Stimulated activated CD8-positive, alpha-beta memory T cell treated with anti-CD3 and anti-CD28 coated beads, Interleukin-15, amount 100 ng/mL, for 1 hour (primary cell): ENCODE results near the gene LRP1B.

Experiments used
- DNase-seq: peaks from one replicate; pipeline ENCODE4 v3.0.0-alpha.2; 2020; ENCODE audit warnings: low read depth

The LRP1B gene

DNA sequence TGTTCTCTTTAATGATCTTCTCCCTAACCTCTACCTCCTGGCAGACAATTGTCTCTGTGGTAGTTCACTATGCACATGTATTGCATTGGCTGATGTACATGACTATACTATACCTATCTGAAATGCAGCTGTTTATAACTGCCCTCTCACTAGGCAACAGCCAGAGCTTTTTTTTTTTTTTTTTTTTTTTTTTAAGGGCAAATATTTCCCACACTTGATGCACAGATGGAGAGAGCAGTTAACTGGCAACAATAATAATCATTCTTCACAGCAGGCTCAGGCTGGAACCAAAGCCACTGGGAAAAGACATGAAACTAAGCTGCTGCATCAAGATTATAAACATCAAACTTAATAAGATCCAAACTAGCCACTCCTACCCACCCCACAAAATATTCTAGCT is 707.7 kb downstream of the LRP1B start:
- DNase-seq: no peak

DNA sequence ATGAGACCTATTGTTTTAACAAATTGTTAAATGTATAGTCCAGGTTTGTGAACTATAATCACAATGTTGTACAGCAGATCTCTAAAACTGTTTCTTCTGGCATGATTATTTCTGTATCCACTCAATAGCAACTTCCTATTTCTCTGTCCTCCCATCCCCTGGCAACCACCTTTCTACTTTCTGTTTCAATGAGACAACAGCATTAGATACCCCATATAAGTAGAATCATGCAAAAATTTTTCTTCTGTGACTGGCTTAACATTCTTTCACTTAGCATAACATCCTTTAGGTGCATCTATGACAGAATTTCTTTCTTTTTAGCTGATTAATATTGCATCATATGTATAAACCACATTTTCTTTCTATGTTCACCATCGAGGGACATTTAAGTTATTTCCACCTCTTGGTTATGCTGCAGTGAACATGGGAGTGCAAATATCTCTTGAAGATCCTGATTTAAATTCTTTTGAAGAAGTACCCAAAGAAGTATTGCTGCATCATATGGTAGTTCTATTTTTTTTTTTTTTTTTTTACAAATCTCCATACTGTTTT is 713.5 kb downstream of the LRP1B start:
- no peak for DNase-seq

DNA sequence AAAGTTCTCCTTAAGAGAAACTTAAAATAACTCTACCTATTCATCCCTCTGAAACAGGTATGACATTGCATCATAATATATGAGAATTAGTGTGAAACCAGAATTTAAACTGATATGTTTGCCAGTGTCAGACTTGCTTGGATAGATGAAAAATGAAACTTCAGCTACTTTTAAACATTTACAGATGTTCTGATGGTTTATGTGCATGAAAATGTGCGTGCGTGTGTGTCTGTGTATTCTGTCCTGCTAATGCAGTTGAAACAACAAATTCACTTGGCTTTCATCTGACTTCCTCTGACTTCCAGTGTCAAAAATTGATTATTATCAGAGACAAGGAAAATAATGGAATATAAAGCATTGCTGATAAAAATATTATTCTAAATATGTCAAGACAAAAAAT is 719.4 kb downstream of the LRP1B start:
- no peak for DNase-seq

DNA sequence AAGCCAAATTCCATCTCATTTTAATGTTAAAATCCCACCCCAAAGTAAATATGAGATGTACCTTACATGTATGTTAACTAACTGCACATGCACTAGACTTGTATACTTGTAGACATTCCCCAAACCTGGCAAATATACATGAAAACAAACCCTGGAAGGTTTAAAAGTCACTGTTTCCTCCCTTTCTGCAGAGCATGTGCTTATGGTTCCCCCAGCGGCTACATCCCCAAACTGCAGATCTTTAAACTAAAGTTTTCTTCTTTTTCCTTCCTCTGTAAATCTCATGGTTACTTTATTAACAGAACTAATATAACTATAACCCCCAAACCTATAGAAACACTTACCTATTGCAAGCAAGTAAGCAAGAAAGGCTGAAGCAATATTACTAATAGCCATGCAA is 731.5 kb downstream of the LRP1B start:
- DNase-seq: no peak

DNA sequence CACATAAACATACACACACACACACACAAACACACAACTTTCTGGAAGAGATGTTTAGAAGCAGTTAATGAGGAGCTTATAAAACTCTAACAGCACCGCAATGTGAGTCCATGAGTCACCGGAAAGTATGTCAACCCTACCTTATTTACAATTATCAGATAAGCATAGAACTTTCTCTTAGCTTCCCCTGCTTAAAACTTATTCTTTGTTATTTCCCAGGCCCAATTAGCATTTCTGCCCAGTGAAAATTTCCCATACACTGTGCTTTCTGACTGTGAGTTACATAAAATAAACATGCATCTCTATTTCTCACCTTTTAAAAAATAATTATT is 737.6 kb downstream of the LRP1B start:
- DNase-seq: no peak

DNA sequence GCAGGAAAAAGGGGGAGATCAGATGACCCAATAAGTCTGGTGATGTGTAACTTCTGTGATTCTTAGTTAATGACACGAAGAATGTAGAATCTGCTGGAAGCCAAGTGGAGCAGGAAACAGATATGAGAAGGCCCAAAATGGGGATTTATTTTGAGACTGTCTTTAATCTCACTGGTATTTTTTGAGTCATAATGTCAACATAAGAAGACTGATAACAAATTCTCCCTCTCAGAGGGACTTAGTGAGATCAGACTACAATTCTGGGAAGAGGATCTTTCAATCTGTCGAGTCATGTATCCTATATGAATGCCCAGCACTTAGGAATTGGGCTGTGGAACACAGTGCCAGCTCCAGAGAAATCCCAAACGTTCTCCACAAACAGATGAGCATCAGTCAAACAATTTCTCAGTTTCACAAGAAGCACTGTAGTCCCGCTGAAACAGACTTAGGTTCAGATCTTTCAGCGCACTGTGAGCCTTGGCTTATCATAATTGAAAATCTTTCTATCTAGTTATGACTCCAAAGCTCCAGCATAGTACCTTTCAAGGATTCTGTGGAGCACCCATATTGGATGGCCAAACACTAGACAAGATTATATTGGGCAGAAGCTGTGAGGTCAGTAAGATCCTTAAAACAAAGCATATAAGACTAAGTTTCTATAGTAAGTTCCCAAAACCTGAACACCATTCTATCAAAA is 738.2 kb downstream of the LRP1B start:
- no peak for DNase-seq

DNA sequence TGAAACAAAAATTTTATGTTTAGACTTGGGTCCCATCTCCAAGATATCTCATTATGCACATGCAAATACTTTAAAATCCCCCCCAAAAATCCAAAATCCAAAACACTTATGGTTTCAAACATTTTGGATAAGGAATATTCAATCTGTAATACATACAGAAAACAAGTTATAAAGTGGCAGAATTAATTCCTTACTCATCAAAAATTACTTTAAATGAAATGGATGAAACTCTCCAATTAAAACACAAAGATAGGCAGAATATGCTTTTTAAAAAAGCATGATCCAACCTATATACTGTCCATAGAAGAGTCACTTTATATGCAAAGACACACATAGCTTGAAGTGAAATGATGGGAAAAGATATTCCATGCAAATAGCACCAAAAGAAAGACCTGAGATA is 744.6 kb downstream of the LRP1B start:
- no peak for DNase-seq

DNA sequence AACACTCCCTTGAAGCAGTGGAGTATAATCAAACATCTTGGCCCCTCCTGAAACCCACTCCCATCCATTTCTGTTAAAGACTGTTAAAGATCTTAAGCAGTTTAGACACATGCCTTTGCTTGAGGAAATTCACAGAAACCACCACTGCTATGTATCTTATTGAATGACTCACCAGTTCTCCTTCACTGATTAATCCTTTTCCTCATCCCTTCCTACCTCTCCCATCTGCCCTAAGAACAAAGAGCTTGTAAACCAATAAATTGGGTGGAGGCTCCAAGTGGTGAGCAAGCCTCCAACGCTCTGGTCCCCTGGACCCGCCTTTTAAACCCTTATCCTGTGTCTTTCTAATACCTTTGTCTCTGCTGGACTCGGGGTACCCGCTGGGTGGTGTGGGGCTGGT is 746.1 kb downstream of the LRP1B start:
- DNase-seq: no peak

DNA sequence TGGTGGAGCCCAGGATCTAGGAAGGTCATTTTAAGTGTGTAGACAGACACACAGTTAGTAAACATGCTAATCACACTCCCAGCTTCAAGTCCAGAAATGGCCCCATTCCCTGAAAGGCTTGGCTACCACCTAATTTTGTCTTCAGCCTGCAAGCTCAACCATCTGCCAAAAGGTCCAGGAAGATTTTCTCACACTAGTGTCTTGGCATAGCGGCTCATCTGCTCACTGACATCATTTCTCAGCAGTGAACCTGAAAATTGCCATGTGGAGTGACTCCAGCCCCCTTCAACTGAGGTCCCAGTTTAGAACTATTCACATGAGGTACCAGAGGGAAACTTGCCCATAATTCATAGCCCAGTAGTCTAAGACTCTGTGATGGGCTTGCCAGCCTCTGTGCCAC is 748.9 kb downstream of the LRP1B start:
- no peak for DNase-seq

DNA sequence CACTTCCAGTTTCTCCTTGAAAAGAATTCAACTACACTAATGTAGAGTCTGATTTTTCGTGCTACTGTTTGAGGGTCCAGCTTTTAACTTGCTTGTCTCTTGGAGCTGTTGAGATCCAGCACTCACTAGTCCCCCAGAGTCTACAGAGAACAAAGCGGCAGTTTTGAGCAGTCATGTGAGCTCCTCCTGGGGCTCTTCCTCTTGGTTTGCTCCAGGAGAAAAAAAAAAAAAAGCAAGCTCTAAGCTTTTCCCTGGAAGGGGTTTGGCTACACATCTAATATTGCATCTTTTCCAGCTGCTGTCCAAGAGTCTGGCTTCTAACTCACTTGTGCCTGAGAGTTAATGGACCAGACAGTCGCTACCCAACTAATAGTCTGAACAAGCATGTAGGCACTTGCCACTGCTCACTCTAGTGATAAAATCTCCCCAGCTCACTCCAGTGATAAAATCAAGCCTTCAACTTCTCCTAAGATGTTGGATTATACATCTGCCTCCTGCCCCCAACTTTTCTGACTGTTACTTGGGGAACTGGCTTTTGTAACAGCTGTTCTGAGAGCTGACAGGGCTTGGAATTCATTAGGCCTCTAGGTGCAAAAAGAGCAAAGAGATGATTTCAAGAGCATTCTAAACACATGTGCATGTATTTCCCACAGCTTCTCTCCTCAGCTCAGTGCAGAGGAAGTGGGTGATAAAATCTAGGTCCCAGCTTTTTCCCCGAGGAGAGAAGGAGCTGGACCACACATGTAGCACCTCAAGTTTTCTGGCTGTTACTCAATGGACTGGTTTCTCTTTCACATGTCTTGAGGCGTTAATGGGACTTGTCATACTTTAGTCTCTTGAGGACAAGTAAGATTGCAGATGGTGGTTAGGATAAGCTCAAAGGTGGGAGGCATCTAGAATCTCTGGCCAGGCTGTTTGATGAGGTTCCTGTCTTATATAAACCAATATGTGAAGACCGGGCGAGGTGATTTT is 750.5 kb downstream of the LRP1B start:
- DNase-seq: no peak

DNA sequence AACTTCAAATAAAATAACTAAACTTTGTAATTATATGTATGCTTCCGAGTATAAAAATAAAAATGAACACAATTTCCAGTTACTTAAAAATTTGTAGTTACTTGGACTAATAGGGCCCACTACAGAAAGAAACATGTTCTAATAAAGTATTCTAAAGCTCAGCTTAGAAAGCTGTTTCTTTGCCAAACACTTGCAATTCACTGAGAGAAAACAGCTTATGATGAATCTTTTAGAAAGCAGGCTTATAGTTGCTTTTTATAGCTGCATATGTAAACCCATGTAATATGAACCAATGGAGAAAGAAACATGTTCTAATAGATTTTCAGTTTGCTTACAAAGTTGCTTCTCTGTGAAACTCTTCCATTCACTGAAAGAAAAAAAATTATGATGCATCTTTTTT is 766.0 kb downstream of the LRP1B start:
- no peak for DNase-seq

DNA sequence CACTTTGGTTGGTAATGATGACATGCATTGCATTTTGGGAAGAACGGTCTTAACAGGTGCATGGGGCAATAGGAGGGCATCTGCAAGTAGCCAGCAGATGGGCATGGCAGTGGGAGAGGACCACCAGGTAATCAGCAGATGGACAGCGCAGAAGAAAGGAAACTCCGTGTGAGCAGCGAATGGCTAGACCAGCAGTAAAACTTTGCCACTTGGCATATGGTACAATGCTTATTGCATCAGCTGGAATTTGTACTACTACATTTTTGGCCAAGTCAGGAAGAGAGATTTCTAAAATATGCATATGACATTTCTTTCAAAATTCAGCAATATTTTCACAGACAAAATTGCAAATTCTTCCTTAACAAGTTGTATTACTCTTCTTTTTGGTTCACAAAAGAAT is 768.5 kb downstream of the LRP1B start:
- DNase-seq: no peak

DNA sequence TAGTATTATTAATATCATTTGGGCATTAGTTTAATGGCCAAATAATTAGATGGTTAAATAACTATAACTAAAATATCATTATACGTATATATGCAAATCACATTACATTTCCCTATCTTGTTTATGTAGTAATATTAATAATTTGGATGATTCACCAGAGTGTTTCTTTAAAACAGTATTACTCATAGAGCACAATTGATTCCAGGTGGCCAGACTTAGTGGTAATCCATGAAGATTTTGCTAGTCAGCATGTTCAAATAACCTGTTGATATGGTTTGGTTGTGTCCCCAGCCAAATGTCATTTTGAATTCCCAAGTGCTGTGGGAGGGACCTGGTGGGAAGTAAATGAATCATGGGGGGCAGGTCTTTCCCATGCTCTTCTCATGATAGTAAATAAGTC is 782.3 kb downstream of the LRP1B start:
- DNase-seq: no peak

DNA sequence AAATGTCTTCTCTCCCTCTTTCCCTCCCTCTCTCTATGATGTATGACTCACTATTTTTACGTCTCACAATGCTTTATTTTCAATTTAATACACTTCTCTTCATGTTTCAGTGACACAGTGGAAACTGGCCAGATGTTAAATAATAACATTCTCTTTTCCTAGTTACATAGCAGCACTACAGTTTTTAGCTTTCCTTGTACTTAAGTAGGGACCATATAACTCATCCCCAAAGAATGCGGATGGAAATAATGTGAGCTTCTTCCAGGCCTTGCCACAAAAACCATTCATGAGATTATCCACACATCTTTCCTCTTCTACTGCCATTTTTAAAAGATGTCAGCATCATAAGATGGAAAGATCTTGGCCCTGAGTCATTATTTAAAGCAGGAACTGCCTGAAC is 789.4 kb downstream of the LRP1B start:
- no peak for DNase-seq

DNA sequence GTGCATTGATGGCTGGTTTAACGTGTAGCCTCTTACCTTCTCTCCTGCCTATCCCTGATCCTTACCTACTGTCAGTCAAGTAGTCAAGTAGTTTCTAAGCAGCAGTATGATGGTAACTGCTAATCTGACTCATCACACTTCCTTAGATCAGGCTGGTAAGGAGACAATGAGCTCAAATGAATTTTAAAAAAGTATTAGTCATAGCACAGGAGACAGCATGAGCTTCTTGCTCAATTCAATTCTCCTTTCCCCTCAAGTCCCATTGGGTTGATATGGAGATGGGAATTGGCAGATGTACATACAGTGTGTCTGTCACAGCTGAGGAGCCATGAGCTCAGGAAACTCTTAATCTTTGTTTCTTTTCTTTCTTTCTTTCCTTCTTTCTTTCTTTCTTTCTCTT is 799.7 kb downstream of the LRP1B start:
- DNase-seq: no peak

DNA sequence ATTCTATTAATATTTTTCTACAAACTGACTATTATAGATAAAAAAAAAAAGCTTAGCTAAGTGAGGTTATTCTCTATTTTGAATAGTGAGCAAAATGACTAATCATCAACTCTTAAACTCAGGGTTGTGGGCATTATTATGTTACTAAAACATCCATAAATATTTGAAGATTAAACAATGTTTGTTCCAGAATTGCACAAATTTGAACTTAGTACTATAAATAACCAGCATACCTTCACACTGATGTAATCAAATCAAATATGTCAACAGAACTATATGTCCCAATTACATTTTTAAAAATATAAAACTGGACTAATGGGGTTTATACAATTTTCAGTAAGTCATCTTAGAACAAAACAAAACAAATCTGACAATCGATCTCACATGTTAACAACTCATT is 800.9 kb downstream of the LRP1B start:
- DNase-seq: no peak

DNA sequence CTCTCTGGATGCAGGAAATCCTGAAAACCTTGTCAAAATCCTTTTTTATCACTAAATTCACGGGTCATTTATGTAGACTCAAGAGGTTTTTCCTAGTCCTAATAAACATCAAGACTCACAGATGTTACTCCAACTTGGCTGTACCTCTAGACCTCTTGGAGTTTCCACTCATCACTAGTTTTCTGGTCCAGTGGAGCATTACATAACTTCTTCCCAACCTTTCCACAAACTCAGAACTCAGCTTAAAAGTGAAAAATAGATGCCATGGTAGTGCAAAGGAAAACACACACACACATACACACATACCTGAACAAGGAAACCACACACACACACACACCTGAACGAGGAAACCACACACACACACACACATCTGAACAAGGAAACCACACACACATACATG is 807.2 kb downstream of the LRP1B start:
- no peak for DNase-seq

DNA sequence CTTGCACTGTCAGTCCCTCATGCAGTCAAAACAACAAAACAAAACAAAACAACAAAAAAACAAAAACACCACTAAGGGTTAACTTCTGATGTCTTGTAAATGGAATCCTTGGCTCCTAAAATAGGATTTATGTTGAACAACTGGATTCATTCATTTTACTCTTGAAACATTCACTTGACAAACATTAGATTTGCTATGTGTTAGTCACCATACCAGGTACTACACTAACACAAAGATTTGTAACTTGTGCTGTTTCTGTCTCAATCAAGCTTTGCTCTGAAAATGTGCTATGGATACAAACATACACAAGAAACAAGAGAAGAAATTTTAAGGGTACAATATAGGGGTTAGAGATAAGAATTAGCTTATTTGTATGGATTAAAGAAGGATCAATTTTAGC is 812.8 kb downstream of the LRP1B start:
- DNase-seq: no peak

DNA sequence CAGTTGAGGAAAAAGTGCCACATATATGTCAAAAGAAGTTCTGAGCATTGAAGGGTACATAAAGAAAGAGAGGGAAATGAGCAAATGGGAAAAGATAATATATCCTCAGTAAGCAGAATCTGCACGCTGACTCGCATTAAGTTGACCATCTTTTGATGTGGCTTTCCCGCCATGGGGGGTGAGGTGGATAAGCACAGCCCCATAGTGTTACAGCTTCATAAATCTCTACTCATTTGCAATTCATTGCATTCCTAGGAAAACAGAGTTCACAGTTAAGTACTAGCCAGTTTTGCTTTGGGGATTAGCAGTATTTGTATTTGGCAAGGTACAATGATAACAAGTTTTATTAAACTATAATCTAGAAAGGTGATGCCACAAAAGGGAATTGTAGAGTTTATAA is 814.2 kb downstream of the LRP1B start:
- no peak for DNase-seq

DNA sequence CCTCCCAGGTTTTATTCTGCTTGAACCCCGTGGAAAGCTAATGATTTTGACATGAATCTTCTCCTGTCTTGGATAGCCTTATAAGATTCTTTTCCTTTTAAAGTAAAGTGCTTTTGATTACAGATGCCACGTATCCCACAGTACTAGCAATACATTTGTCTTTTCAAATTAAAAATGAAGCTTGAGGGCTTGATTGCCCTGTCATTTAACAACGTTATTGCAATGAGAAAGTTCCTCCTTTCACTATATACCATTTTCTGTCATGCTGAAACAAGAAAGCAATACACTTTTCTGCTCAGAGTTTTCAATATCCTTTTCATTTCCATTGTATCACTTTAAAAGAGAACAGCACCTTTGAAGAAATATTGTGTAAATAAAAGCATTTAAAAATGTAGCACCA is 814.7 kb downstream of the LRP1B start:
- no peak for DNase-seq

DNA sequence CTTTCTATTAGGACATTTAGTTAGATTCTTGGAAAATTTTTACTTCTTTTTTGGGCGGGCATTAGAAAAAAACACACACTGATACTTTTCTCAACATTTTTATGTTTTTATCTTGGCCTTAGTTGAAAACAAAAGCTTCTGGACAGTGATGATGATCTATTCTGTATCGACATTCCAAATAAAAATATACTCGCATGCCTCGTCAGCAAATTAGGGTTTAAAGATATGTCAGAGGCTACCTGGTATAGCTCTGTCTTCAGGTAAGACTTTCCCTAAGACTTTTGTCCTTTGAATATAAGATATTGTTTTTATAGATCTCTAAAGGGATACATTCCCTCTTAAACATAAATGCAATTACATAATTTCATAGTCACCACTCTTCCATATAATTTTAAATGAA is 816.8 kb downstream of the LRP1B start:
- DNase-seq: no peak

DNA sequence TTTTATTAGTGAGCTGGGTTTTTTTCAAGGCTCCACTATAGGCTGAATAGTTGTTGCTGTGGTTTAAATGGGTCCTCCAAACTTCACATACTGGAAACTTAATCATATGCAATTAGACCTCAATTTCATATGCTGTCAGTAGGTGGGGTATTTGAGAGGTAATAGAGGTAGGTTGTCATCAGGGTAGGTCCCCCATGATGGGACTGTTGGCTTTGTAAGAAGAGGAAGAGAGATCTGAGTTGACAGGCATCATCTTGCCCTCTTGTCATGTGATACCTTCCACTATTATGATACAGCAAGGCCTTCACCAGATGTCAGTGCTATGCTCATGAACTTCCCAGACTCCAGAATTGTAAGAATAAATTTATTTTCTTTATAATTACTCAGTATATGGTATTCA is 819.4 kb downstream of the LRP1B start:
- DNase-seq: no peak

DNA sequence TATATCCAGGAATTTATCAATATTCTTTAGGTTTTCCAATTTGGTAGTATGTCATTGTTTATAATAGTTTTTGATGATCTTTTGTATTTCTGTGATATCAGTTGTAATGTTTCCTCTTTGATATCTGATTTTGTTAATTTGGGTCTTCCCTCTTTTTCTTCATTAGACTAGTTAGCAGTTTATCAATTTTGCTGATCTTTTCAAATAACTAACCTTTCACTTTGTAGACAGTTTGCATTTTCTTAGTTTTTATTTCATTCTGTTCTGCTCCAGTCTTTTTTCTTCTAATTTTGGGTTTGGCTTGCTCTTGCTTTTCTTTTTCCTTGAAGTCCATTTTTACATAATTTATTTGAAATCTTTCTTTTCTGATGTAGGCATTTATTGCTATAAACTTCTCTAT is 824.4 kb downstream of the LRP1B start:
- DNase-seq: no peak
